ENCODE measurements around the gene GPC6.

Gene GPC6

GRCh38 chr13:94007072-94007471 lies 780.5 kb downstream of the GPC6 start:
- no peak for DNase-seq

GRCh38 chr13:94009701-94010100 lies 783.1 kb downstream of the GPC6 start:
- DNase-seq = no peak

DNA sequence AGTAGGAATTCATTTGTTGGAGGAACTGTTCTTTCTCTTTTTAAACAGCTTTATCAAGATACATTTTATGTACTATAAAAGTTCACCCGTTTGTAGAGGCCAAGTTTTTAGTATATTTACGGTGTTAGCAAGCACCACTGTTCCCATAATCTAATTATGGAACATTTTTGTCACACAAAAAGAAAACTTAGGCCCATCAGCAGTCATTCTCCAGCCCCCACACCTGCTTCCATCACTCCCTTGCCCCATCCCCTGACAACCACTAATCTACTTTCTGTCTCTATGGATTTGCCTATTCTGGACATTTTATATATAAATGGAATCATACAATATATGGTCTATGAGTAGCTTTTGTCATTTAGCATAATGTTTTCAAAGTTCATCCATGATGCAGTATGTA lies 787.9 kb downstream of the GPC6 start:
- no peak for DNase-seq

- no peak for DNase-seq
These were observed 793.8 kb downstream of the GPC6 start for GRCh38 chr13:94020426-94020825.

DNA sequence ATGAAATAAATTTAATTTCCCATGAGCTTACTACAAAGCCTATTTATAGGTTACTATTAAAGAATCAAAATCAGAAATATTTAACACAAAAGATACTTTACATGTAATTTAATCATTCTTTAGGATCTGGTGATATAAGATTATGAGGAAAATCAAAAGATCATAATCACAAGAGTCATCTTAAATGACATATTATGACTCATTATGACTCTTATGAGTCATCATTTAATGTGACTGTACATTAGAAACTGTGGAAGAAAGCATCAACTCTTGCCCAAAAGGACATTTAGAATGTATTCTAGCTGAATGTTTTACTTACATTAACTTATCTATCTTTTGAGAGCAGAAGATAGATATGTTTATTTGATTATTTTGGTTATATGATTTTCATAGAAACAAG lies 794.2 kb downstream of the GPC6 start:
- DNase-seq = no peak

- DNase-seq = no peak
These were observed 801.6 kb downstream of the GPC6 start for GRCh38 chr13:94028234-94028633.

DNA sequence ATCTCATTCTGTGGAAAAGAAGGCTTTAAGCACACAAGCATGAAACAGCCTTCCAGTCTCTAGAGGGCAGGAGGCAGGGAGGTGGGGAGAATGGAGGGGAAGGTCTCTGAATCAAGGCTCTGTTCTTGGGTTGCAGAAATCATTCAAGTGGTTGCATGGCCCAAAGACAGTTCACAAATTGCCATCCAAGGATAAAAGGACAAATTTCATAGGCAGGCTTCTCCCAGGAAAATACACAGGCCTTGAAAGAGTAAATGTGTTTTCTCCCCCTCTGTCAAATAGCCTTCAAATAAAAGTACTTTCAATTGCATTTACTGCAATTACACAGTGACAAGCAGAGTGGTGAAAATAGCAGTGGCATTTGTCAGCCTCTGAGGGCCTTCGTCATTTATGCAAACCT lies 802.0 kb downstream of the GPC6 start:
- no peak for DNase-seq

DNA sequence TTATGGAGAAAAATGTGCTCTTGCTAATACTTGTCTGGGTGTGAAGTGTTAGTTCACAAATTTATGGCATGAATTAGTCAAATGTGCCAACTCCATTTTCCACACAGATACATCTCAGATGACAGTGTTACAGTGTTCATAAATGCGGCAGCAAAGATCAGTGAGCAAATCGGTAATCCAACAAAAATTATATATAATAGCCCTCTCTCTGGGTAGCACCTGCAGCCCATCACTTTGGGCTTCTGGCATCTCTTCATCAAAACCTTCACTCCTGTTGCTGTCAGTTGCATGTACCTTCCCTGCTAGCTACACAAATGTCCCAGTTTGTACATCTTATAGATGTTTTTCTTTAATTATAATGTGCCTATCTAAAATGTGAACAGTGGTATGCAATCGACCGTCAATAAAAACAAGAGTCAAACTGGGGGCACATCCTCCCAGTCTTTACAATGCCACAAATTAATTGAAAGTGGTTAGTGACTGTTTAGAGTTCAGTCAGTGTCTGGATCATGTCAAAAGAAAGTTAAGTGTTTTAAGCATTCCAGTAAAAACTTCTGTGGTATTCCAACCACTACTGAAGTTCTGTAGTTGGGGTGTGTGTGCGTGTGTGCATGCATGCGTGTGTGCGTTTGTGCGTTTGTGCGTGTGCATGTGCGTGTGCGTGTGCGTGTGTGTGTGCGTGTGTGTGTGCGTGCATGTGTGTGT lies 804.0 kb downstream of the GPC6 start:
- no peak for DNase-seq

GRCh38 chr13:94031609-94032008 lies 805.0 kb downstream of the GPC6 start:
- DNase-seq = no peak

- DNase-seq = no peak
These were observed 806.5 kb downstream of the GPC6 start for GRCh38 chr13:94033098-94033497.

DNA sequence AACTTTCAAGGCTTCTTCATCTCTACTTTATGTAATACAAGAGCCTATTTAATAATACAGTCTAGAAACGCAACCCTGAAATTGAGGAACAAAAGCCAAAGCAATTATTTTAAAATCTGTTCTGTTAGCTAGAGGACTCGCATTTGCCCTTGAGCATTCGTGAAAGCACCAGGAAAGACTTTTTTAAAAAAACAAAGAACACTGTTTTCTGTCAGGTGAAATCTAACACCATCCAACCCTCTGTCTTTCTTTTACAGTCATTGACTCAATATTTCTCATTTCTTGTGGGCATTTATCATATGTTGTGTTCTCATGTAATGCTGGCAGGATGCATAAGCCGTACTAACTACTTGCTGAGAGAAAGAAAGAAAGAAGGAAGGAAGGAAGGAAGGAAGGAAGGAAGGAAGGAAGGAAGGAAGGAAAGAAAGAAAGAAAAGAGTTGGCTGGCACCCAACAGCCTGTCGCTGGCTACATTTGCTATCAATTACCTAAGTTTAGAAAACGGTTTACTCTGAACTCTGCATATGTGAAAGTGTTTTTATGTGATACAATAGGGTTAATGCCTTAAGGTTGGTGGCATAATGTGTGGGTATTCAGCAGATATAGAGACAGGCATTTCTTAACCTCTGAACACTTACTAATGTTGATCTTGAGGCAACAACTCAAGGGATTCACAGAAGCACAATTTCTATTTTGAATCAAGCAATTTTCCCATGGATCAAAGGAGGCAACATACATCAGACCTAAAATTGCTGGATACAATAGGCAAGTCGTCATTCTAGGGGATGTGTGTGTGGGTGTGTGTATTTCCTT lies 807.4 kb downstream of the GPC6 start:
- no peak for DNase-seq

DNA sequence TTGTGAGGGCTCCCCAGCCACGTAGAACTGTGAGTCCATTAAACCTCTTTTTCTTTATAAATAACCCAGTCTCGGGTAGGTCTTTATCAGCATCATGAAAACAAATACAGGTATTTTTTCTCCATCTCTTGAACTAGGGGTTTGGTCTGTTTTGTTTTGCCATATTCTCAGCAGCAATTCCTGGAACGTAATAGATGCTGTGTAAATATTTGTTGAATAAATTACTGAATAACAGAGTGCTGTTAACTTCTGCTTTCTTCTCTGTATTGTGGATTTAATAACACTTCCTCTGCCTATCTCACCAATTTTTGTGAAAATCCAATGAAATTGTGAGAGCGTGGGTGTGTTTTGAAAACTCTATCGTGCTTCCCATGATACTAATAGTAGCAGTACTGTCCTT lies 823.4 kb downstream of the GPC6 start:
- peak; percentile 5 for DNase-seq

DNA sequence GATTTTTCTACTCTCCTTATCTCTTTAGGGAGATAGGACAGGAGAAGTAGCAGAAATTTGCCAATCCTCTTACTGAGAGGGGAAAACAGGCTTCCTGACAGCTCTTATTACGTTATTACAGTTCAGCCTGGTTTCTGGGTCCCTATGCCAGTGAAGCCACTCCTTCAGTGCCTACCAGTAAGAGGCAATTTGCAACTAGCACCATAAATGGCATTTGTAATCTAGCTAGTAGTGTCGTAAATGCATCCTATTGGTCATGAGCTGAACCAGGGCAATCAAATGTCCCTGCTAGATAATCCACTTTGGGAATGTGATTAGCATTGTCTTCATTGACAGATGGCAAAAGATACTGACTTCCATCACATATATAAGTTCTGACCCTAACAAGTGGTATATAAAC lies 824.1 kb downstream of the GPC6 start:
- DNase-seq = no peak

DNA sequence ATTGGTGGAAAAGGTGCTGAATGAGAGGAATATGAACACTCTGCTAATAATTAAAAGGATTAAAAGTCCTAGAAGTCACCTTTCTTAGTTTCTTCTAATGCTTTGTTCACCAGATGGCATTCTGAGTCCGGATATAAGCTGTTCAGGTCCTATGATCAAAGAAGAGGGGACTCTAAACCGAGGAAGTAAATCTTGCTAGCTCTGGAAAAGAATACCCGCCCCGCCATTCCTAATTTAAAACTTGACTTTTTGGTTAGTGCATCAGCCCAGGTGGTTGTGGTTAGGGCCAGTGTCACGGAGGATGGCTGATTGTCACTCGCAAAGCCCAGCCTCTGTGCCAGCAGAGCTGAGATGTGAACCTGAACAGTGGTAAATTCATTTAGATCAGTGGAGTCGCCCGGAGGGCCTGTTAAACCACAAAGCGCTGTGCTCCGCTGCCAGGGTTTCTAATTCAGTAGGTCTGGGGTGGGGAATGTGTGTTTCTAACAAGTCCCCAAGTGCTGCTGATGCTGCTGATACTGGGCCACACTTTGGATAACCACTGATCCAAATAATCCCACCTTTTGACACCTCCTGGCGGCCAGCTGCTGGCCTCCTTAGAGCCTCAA lies 827.5 kb downstream of the GPC6 start:
- DNase-seq = no peak

GRCh38 chr13:94056362-94056990 lies 829.9 kb downstream of the GPC6 start:
- no peak for DNase-seq

DNA sequence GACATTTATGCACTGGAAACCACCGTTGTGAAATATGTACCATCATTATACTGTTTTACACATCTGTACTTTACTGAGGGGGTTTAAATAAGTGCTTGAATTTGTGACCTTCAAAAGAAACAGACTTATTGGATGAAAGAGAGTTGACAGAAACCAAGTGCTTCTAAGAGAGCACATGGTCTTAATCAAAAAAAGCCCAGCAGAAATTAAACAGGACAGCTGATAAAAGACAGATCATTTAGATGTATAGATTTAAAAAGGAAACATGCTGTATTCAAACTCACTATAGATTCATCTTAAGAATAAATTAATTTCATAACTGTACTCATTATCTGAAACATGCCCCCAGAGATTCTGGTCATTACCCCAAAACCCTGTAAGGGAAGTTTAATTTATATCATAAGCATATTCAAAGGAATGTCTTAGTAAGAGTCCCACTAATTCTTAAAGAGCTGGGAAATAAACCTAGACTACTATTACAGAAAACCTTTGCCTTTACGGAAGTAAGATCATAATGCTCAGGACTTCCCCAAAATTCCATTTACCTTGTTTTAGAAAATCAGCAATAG lies 831.1 kb downstream of the GPC6 start:
- DNase-seq = no peak

DNA sequence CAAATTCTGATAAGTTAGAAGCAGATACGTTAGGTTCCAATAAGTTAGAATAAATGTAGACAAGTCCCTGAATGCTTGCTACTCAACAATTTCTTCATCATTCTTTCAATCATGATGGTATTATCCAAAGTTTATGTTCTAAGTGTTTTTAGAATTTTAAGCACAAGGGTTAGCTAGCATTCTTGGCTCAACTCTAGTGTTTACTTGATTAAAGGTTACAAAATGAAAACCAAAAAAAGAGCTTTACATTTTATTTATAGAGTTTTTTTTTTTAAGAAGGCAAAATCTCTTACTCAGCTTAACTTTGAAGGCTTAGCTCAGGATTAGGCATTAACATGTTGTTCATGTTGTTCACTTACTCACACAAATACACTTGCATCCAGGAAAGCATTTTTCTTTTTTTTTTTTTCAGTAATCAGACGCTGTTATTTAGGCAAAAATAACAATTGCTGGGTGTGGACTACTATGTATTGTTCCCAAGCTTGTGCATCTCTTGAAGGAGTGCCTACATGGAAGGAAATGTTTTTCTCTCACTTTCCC lies 832.3 kb downstream of the GPC6 start:
- no peak for DNase-seq

- no peak for DNase-seq
These were observed 834.7 kb downstream of the GPC6 start for GRCh38 chr13:94061301-94061700.

DNA sequence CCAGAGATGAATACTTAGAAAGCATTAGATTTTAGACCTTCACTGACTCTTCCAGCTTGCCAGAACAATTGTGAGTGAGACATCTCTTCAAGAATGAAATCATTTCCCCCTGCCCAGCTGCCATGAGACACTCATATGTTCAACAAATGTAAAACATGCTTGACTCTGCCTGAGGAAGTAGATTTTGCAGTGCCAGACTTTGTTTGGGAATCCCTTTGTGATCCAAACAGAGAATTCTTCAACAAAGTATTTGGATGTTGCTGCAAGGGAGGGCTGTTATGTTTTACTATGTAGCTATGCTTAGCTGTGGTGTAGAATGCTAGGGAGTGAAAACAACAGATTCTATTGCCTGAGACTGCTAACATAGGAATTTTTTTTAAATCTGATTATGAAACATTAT lies 836.5 kb downstream of the GPC6 start:
- no peak for DNase-seq

DNA sequence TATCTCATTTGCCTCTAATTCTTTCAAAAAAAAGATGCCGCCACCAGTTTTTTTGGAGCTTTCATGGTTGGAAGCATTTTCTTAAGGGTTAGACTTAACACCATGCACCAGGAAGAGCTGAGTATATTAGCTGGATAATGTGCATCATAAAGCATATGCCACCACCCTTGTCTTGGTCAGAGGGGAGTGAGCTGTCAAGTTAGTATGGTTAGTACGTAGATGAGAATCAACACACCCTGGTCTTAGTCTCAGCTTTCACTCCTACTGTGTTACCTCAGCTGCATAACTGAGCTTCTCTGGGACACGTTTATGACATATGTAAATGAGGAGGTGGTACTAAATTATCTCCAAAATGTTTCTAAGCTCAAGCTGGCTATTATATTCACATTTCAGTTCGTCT lies 837.2 kb downstream of the GPC6 start:
- DNase-seq = no peak

- DNase-seq = no peak
These were observed 839.1 kb downstream of the GPC6 start for GRCh38 chr13:94065741-94066140.

DNA sequence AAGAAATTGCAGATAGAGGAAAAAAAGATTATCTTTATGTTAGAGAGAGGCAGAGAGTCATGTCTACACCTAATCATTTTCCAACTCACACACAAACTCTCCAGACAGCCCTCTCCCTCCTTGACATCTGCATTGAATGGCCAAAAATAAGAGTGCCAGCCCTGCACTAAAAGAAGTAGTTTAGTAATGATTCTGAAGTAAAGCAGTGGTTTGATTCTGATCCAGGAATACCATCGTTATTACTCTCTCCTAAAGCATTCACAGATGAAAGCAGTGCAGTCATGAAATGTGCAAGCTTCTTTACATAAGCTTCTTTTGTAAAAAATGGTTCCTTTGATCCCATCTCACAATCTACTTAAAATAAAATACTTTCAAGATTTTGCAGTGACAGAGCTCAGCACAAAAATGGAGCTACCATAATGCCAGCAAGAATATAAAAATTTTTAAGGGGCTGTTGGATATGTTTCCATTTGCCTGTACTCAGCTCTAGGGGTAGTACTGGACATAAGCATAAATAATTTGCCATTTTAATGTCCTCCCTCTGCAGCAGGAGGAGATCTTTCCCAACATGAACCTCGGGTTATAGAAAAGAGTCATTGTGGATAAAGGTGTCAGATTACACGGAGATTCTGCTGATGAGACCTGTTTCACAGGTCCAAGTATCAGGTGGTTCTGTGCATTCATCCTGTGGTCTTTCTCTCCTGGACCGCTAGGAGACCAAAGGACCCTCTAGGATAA lies 846.6 kb downstream of the GPC6 start:
- no peak for DNase-seq
